Gastroesophageal sphincter (tissue), 4 donors: ENCODE measurements around the gene PIGU. TPM values are rescaled to one million over a fixed set of nuclear protein-coding genes. Genes with fewer than 3 reads are reported as not detected.
"Not testable (repeated sequence)": the region's sequence is repeated elsewhere in the genome, so short reads cannot be mapped to it uniquely, and the experiment has no call there.

Source experiments
- ATAC-seq: fragments of 150-250 bp; one replicate; pipeline ENCODE4 v1.9.1; 2016; ENCODE audit warnings: mild to moderate bottlenecking, moderate library complexity
- H3K27ac ChIP-seq, 4 donors: fragments of 200-600 bp; sonication (generic) in 3 of 4; 1 replicate in 3 of 4; 2 replicates in 1 of 4; pipeline ENCODE4 v1.5.1; 2016 to 2019
- H3K27me3 ChIP-seq: fragments of 200-600 bp; sonication (generic); one replicate; pipeline ENCODE4 v1.5.1; 2019
- H3K36me3 ChIP-seq, 2 donors: fragments of 200-600 bp; sonication (generic); one replicate each; pipeline ENCODE4 v1.5.1; 2019; ENCODE audit warnings: control low read depth in 1 of 2
- H3K4me1 ChIP-seq, 3 donors: fragments of 200-600 bp; sonication (generic); 1 replicate in 2 of 3; 2 replicates in 1 of 3; pipeline ENCODE4 v1.5.1; 2016 to 2019; ENCODE audit warnings: control low read depth in 2 of 3
- H3K4me3 ChIP-seq, 2 donors: fragments of 200-600 bp; sonication (generic); one replicate each; pipeline ENCODE4 v1.5.1; 2019; ENCODE audit warnings: mild to moderate bottlenecking in 1 of 2, moderate library complexity in 1 of 2
- H3K9me3 ChIP-seq, 3 donors: fragments of 200-600 bp; sonication (generic); one replicate each; pipeline ENCODE4 v1.5.1; 2017 to 2019; ENCODE audit warnings: control low read depth in 2 of 3
- EP300 ChIP-seq: sonication (generic); formaldehyde crosslinking; IDR thresholded peaks from one replicate; pipeline ENCODE4 v1.6.1; 2017; ENCODE audit warnings: antibody characterized with exemption, mild to moderate bottlenecking
- POLR2A ChIP-seq, 2 donors: fragments of 450-650 bp; IDR thresholded peaks; one replicate each; pipeline ENCODE4 v1.6.1; 2017; ENCODE audit warnings: antibody characterized with exemption in 2 of 2, mild to moderate bottlenecking in 2 of 2, moderate library complexity in 1 of 2
- POLR2AphosphoS5 ChIP-seq: sonication (generic); formaldehyde crosslinking; IDR thresholded peaks from one replicate; pipeline ENCODE4 v1.6.1; 2017; ENCODE audit warnings: antibody characterized with exemption
- WGBS, 2 donors: methylation state at CpG; one replicate each; pipeline ENCODE4 v1.1.5; 2018; ENCODE audit warnings: low coverage in 1 of 2; 5-methylcytosine and 5-hydroxymethylcytosine counted together
- total RNA-seq, 4 donors: library from RNA; depleted of rRNA; stranded (reverse); fragments of >200 nt; gene quantifications; one replicate each; pipeline ENCODE4 v1.1.0, GENCODE V29; 2016
- TF ChIP-seq, protein P1 (sequence below), 4 experiments: fragments of 200-600 bp in 2 of 4; fragments of 450-650 bp in 2 of 4; sonication (generic) in 1 of 4; IDR thresholded peaks; one replicate each; pipeline ENCODE4 v1.5.1; 2017 to 2019; ENCODE audit warnings: antibody characterized with exemption in 4 of 4, mild to moderate bottlenecking in 2 of 4, moderate library complexity in 2 of 4

PIGU gene
- total RNA-seq, 4 donors from 2014 or later: 5.4 to 11.8 (median 10.8) TPM

DNA sequence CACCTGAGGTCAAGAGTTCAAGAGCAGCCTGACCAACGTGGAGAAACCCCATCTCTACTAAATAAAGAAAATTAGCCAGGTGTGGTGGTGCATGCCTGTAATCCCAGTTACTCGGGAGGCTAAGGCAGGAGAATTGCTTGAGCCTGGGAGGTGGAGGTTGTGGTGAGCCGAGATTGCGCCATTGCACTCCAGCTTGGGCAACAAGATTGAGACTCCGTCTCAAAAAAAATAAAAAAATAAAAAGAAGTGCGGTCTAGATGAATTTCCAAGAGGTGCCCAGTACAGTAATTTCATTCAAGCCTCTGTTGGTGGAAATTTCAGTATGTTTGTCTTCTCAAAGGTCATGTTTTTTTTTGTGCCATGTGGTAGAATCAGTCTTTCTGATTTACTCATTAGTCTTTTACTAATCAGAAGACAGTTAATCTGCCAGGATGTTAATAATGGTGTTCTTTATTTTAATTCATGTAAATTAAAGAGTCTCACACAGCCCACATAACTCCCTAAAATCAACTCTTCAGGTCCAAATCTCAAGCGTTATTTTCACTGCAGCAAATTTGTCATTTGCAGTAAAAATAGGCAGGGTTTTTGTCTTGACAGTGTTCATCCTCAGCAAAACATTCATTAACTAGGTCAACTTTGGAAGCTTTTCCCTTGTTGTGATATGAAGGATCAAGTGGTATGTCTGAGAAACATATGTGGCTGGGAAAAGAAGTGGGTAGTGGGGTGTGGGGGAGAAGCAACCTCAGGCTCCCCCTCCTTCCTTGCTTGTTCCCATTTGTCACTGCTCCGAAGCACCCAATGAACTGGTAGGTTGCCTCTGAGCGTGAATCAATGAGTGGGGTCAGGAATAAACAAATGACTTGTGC is 40.6 kb upstream of the PIGU start:
- no peak overlapping the region for H3K4me3 ChIP-seq
- no peaks in the 10 kb centered on the region for H3K9me3 ChIP-seq
- H3K27me3 ChIP-seq: no peaks in the 10 kb centered on the region
- TF ChIP-seq POLR2AphosphoS5 (no peak), POLR2A (IDR thresholded peaks at IDR 0.05) (no peak)
- ATAC-seq: no peak
- H3K36me3 ChIP-seq: peaks cover 0 to 43% of the 10 kb centered on the region in 2 donors
- H3K4me1 ChIP-seq: peaks cover 0 to 18% (median 5%) of the 10 kb centered on the region in 3 donors
- 77 to 89% methylated on average over 7 to 9 of the region's 9 CpGs for WGBS, 2 donors
- H3K27ac ChIP-seq: no peak overlapping the region

DNA sequence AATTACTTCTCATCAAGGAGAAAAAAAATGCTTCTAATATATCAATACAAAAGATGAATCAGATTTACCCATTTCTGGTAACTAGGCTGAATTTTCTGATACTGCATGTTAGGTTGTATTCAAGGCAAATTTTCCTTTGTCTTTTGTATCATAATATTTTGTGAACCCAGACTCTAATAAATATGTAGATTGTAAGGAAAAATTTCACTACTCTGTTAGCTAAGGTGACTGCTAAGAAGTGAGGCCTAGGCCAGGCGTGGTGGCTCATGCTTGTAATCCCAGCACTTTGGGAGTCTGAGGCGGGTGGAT is 40.0 kb upstream of the PIGU start:
- H3K4me1 ChIP-seq: peaks cover 0 to 22% (median 5%) of the 10 kb centered on the region in 3 donors
- no peaks in the 10 kb centered on the region for H3K9me3 ChIP-seq
- WGBS, 2 donors: 60 to 100% methylated on average over 1 of the region's 2 CpGs
- H3K36me3 ChIP-seq: peaks cover 0 to 49% of the 10 kb centered on the region in 2 donors
- no peak for TF ChIP-seq POLR2AphosphoS5
- TF ChIP-seq, protein P1, sequence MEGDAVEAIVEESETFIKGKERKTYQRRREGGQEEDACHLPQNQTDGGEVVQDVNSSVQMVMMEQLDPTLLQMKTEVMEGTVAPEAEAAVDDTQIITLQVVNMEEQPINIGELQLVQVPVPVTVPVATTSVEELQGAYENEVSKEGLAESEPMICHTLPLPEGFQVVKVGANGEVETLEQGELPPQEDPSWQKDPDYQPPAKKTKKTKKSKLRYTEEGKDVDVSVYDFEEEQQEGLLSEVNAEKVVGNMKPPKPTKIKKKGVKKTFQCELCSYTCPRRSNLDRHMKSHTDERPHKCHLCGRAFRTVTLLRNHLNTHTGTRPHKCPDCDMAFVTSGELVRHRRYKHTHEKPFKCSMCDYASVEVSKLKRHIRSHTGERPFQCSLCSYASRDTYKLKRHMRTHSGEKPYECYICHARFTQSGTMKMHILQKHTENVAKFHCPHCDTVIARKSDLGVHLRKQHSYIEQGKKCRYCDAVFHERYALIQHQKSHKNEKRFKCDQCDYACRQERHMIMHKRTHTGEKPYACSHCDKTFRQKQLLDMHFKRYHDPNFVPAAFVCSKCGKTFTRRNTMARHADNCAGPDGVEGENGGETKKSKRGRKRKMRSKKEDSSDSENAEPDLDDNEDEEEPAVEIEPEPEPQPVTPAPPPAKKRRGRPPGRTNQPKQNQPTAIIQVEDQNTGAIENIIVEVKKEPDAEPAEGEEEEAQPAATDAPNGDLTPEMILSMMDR (IDR thresholded peaks at IDR 0.05): no peak
- TF ChIP-seq POLR2A (IDR thresholded peaks at IDR 0.05): no peak
- TF ChIP-seq EP300: no peak
- H3K27me3 ChIP-seq: no peaks in the 10 kb centered on the region
- ATAC-seq: no peak
- no peak overlapping the region for H3K4me3 ChIP-seq
- H3K27ac ChIP-seq: no peak overlapping the region

DNA sequence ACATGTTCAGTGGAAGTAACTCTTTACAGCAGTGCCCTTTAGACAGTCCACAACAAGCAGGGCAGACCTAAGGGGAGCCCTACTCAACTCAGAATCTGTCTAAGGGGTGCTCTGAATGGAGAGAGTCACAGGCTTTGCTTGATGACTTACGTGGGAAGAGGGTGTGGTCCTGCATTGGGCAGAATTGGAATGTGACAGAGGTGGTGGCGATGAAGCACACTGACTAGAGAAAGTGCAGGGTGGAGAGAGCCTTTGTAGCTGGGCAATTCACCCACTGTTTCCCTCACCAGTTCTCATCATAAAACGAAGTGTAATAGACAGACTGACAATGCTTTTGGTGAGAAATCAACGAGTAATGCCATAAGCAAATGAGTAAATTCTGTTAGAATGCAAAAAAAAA is 38.5 kb upstream of the PIGU start:
- no peaks in the 10 kb centered on the region for H3K9me3 ChIP-seq
- no peak for ATAC-seq
- peaks cover 0 to 28% (median 6%) of the 10 kb centered on the region in 3 donors for H3K4me1 ChIP-seq
- H3K4me3 ChIP-seq: no peak overlapping the region
- no peak overlapping the region for H3K27ac ChIP-seq
- no peaks in the 10 kb centered on the region for H3K27me3 ChIP-seq
- TF ChIP-seq EP300: no peak
- TF ChIP-seq POLR2A (IDR thresholded peaks at IDR 0.05): no peak
- TF ChIP-seq, protein P1 (IDR thresholded peaks at IDR 0.05): no peak
- TF ChIP-seq POLR2AphosphoS5: no peak
- H3K36me3 ChIP-seq: peaks cover 0 to 61% of the 10 kb centered on the region in 2 donors
- 98 to 100% methylated on average over 4 of the region's 4 CpGs for WGBS, 2 donors

DNA sequence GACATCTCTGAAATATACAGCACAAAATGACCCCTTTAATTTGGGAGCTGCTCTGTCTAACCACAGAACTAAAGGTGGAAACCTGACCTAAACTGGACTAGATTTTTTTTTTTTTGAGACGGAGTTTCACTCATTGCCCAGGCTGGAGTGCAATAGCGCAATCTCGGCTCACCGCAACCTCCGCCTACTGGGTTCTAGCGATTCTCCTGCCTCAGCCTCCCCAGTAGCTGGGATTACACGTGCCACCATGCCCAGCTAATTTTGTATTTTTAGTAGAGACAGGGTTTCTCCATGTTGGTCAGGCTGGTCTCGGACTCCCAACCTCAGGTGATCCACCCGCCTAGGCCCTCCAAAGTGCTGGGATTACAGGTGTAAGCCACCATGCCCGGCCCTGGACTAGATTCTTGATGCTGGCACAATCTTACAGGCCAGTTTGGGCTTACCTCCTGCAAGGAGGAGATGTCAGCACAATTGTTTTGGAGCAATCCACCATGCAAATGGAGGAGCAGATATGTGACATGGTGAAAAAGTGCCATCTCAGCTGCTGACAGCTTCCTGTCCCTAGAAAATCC is 37.1 kb upstream of the PIGU start:
- not testable (repeated sequence) for H3K27ac ChIP-seq, H3K4me3 ChIP-seq, ATAC-seq, H3K9me3 ChIP-seq, H3K27me3 ChIP-seq
- WGBS, 2 donors: 93% methylated on average over 3 to 5 of the region's 10 CpGs
- Histone ChIP-seq H3K4me1 (peaks cover 0 to 26% (median 4%) of the 10 kb centered on the region in 3 donors), H3K36me3 (peaks cover 0 to 61% of the 10 kb centered on the region in 2 donors)

DNA sequence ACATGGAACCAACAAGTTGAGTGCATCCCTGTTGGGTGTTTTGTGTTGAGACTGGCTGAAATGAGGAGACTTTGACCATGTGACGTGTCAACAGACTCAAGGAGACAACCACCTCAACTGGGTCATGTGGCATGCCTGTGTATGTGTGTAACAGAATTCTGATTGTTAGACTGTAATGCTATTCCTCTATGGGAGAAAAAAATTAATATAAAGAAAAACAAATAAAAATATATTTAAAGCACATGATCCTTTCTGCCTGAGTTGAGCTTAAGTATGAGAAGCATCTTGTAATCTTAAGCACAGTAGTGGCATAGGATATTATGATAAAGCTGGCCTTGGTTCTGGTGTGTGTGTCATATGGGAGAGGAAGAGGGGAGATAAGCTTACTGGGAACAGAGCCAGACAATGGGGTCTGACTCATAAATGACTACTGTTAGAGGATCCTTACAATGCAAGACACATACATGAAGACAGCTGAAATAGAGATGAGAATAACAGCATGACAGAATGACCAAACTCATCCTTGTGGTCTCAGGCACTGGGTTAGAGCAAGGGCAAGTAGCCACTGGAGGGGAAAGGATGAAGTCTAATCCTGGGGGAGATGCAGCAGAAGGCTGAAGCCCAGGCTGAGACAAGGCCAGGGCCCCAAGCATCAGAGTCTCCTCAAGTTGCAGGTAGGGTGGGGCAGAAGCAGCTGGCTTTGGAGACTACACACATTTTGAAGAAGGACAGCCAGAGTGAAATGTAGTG is 36.5 kb upstream of the PIGU start:
- WGBS, 2 donors: no CpG with 5 or more reads among the region's 1 CpG
- ATAC-seq: no peak
- Histone ChIP-seq H3K27me3 (no peaks in the 10 kb centered on the region), H3K4me3 (no peak overlapping the region), H3K36me3 (peaks cover 0 to 61% of the 10 kb centered on the region in 2 donors), H3K4me1 (peaks cover 0 to 33% (median 6%) of the 10 kb centered on the region in 3 donors), H3K27ac (peak overlapping the region in 2 of 4 donors; percentile 14 to 42), H3K9me3 (no peaks in the 10 kb centered on the region)
- no peak for TF ChIP-seq EP300
- TF ChIP-seq POLR2A (IDR thresholded peaks at IDR 0.05): no peak
- TF ChIP-seq POLR2AphosphoS5: no peak
- TF ChIP-seq, protein P1 (IDR thresholded peaks at IDR 0.05): no peak
